ENCODE data around the gene SENP2.

GRCh38 chr3:185585518-185585858, 607 bp upstream of the SENP2 start:
- TF ChIP-seq ZNF565 (CRISPR knock-in tag; conservative IDR thresholded peaks at IDR 0.05; ENCODE audit: low read depth) = no peak
- TF ChIP-seq CSDC2 (CRISPR knock-in tag; IDR thresholded peaks at IDR 0.05) = no peak
- no peak for TF ChIP-seq ARNTL (CRISPR knock-in tag; IDR thresholded peaks at IDR 0.05; ENCODE audit: borderline replicate concordance, low read depth)
- TF ChIP-seq ZFP30 (CRISPR knock-in tag; IDR thresholded peaks at IDR 0.05) = no peak
- TF ChIP-seq ESRRG (CRISPR knock-in tag; IDR thresholded peaks at IDR 0.05) = no peak
- TF ChIP-seq, protein P1, sequence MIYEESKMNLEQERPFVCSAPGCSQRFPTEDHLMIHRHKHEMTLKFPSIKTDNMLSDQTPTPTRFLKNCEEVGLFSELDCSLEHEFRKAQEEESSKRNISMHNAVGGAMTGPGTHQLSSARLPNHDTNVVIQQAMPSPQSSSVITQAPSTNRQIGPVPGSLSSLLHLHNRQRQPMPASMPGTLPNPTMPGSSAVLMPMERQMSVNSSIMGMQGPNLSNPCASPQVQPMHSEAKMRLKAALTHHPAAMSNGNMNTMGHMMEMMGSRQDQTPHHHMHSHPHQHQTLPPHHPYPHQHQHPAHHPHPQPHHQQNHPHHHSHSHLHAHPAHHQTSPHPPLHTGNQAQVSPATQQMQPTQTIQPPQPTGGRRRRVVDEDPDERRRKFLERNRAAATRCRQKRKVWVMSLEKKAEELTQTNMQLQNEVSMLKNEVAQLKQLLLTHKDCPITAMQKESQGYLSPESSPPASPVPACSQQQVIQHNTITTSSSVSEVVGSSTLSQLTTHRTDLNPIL (CRISPR knock-in tag; IDR thresholded peaks at IDR 0.05; ENCODE audit: low read depth) = no peak
- no peak for TF ChIP-seq TCF4 (CRISPR knock-in tag; IDR thresholded peaks at IDR 0.05; ENCODE audit: borderline replicate concordance)
- no peak for TF ChIP-seq ZFP3 (CRISPR knock-in tag; IDR thresholded peaks at IDR 0.05)
- TF ChIP-seq, protein P2, sequence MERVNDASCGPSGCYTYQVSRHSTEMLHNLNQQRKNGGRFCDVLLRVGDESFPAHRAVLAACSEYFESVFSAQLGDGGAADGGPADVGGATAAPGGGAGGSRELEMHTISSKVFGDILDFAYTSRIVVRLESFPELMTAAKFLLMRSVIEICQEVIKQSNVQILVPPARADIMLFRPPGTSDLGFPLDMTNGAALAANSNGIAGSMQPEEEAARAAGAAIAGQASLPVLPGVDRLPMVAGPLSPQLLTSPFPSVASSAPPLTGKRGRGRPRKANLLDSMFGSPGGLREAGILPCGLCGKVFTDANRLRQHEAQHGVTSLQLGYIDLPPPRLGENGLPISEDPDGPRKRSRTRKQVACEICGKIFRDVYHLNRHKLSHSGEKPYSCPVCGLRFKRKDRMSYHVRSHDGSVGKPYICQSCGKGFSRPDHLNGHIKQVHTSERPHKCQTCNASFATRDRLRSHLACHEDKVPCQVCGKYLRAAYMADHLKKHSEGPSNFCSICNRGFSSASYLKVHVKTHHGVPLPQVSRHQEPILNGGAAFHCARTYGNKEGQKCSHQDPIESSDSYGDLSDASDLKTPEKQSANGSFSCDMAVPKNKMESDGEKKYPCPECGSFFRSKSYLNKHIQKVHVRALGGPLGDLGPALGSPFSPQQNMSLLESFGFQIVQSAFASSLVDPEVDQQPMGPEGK (CRISPR knock-in tag; IDR thresholded peaks at IDR 0.05; ENCODE audit: borderline replicate concordance) = no peak
- TF ChIP-seq OSR1 (CRISPR knock-in tag; IDR thresholded peaks at IDR 0.05) = no peak
